Measurements from ENCODE around the gene IGSF3. TPM values are rescaled to one million over a fixed set of nuclear protein-coding genes. Genes with fewer than 3 reads are reported as not detected.

IGSF3 gene
- total RNA-seq, 1 donor, result 13.8 TPM

DNA sequence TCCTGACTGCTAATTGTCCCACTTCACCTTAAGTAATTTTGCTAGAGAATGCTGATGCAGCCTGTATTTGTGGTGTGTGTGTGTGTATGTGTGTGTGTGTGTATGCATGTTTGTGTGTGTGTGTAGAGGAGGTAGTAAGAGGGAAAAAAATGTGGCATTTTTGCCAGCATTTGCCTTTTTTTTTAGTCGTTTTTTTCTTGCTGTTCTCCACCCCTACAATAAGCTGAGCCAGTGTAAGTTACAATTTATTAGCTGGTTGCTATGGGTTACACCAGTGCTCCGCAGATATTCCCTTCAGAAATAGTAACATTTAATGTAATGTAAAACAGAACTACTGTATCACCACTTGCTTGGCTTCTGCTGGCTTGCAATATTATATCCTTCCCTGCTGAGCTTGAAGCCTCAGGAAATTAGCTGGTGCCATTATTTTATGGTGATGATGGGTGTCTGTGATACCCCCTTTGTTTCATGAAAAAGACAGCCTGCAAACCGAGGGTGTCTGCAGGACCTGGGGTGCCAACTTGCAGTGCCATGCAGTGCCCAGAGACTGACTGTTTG is 23.4 kb upstream of the IGSF3 start:
- TF ChIP-seq CTCF (IDR thresholded peaks at IDR 0.05; ENCODE audit: insufficient read depth, low read depth, low read length), result no peak
- DNase-seq (ENCODE audit: low read depth), result no peak
- no peak overlapping the region for H3K4me3 ChIP-seq (ENCODE audit: low read depth, low read length)

DNA sequence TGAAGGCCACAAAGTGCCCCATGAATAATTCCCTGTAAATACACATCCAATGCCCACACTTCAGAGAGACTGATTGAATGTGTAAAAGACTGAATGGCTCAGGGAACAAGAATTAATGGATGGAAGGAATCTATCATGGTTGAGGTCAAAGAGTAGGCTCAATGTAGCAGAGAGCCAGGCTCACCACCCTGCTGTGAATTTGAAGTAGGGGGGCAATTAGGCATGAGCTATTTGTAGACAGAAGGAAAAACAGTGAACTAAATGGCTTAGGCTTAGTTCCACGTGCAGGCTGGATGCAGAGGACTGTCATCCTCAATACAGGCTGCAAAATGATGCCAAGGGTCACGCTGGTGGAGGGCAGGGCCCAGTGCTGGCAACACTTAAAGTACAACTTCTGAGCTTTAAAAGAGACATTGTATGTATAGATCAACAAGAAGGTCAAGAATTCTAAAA is 22.9 kb upstream of the IGSF3 start:
- TF ChIP-seq CTCF (IDR thresholded peaks at IDR 0.05; ENCODE audit: insufficient read depth, low read depth, low read length), result no peak
- H3K4me3 ChIP-seq (ENCODE audit: low read depth, low read length), result no peak overlapping the region
- no peak for DNase-seq (ENCODE audit: low read depth)

DNA sequence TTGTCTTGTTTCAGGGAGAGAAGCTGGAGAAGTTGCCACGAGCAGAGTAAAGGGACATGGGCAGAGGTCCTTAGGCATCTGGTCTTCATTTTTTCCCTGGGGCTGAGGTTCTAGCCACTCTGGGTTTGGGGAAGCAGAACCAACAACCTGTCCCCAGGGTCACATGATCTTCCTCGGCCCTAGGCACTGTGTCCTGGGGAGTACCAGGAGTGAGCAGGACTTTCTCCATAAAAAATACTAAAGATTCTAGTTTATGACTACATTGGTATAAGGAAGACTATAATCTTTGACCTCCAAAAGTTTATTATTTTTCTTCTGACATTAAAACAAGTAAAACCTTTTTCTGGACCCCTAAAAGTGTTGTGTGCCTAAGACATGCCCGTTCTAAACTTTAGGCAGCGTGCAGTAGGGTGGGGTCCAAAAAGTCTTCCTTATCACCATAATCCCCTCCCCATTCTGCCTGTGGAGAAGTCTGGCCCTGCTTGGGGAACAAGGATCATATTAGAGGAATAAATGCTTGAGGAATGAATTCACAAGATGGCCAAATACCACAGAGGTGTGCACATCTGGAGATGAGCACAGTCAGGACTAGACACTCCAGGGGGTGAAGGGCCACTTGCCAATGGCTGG is 19.3 kb upstream of the IGSF3 start:
- no peak for DNase-seq (ENCODE audit: low read depth)
- no peak overlapping the region for H3K4me3 ChIP-seq (ENCODE audit: low read depth, low read length)

DNA sequence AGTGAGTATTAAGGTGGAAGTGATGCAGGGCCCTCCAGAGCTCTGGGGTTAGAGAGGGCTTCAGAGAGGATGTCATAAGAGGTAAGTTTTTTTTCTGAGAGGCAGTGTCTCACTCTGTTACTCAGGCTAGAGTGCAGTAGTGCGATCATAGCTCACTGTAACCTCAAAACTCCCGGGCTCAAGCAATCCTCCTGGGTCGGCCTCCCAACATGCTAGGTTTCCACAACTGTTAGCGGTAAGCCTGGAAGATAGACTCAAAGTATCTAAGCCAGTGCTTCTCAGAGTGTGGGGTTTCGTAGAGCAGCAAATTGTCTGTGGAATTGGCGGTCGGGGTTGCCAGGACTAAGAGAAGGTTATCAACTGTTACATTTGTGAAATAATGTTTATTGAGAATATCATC is 18.6 kb upstream of the IGSF3 start:
- H3K4me3 ChIP-seq (ENCODE audit: low read depth, low read length), result no peak overlapping the region
- no peak for DNase-seq (ENCODE audit: low read depth)
- no peak for TF ChIP-seq CTCF (IDR thresholded peaks at IDR 0.05; ENCODE audit: insufficient read depth, low read depth, low read length)

More for the DNA sequence above, 19.3 kb upstream of the IGSF3 start:
- TF ChIP-seq CTCF (IDR thresholded peaks at IDR 0.05; ENCODE audit: insufficient read depth, low read depth, low read length), result no peak

GRCh38 chr1:116684575-116684974 is 17.0 kb upstream of the IGSF3 start:
- TF ChIP-seq CTCF (IDR thresholded peaks at IDR 0.05; ENCODE audit: insufficient read depth, low read depth, low read length), result no peak

GRCh38 chr1:116682641-116683221 is 15.2 kb upstream of the IGSF3 start:
- DNase-seq (ENCODE audit: low read depth), result no peak
- no peak for TF ChIP-seq CTCF (IDR thresholded peaks at IDR 0.05; ENCODE audit: insufficient read depth, low read depth, low read length)
- H3K4me3 ChIP-seq (ENCODE audit: low read depth, low read length), result no peak overlapping the region

More at GRCh38 chr1:116684575-116684974, 17.0 kb upstream of the IGSF3 start:
- DNase-seq (ENCODE audit: low read depth), result no peak
- no peak overlapping the region for H3K4me3 ChIP-seq (ENCODE audit: low read depth, low read length)

All from fibroblast of villous mesenchyme (primary cell).